ENCODE results near the gene SLC22A4. TPM values are rescaled to one million over a fixed set of nuclear protein-coding genes. Genes with fewer than 3 reads are reported as not detected.

SLC22A4 gene
- total RNA-seq, 4 donors from 2014 or later = 25.5 to 56.6 (median 37.3) TPM; not detected in 1

GRCh38 chr5:132386644-132387286 is 92.6 kb downstream of the SLC22A4 start:
- Histone ChIP-seq H3K9me3 (no peaks in the 10 kb centered on the region), H3K27ac (peak overlapping the region; percentile 47 to 90 (median 79)), H3K27me3 (no peaks in the 10 kb centered on the region), H3K4me1 (peaks cover 11 to 31% (median 17%) of the 10 kb centered on the region in 4 donors), H3K4me3 (no peak overlapping the region), H3K36me3 (peaks cover 0 to 4% (median 2%) of the 10 kb centered on the region in 3 donors)
- DNase-seq = peak; percentile 79 to 90 (median 82)
- TF ChIP-seq, protein P1, sequence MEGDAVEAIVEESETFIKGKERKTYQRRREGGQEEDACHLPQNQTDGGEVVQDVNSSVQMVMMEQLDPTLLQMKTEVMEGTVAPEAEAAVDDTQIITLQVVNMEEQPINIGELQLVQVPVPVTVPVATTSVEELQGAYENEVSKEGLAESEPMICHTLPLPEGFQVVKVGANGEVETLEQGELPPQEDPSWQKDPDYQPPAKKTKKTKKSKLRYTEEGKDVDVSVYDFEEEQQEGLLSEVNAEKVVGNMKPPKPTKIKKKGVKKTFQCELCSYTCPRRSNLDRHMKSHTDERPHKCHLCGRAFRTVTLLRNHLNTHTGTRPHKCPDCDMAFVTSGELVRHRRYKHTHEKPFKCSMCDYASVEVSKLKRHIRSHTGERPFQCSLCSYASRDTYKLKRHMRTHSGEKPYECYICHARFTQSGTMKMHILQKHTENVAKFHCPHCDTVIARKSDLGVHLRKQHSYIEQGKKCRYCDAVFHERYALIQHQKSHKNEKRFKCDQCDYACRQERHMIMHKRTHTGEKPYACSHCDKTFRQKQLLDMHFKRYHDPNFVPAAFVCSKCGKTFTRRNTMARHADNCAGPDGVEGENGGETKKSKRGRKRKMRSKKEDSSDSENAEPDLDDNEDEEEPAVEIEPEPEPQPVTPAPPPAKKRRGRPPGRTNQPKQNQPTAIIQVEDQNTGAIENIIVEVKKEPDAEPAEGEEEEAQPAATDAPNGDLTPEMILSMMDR (IDR thresholded peaks at IDR 0.05) = peak; percentile 75 to 93 (median 88)
- peak in 1 of 2 donors; percentile 25 for TF ChIP-seq POLR2A (IDR thresholded peaks at IDR 0.05)

DNA sequence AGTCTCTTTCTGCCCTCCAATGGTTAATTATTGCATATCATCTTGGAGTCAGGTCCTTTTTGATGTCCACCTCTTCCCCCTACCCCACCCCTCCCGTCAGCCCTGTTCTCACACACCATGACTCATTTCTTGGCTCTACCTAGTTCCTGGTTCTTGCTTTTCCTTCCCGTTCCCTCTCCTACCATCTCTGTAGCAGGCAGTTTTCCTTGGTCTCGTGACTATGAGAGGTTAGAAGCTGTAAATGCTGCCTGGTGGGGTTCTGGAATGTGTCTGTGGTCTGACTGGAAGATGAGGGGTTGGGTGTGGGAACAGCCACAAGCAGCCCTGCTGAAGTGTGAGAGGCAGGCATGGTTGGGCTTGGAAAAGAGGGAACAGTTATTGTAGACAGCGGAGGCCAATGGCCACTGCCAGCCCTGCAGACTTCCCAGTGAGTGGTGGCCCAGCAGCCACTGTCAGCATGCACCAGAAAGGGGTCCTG is 93.5 kb downstream of the SLC22A4 start:
- no peaks in the 10 kb centered on the region for H3K27me3 ChIP-seq
- peak overlapping the region; percentile 47 to 90 (median 79) for H3K27ac ChIP-seq
- H3K4me3 ChIP-seq = peak overlapping the region in 1 of 4 donors; percentile 13
- H3K4me1 ChIP-seq = peaks cover 11 to 31% (median 17%) of the 10 kb centered on the region in 4 donors
- TF ChIP-seq, protein P1 (IDR thresholded peaks at IDR 0.05) = no peak
- TF ChIP-seq POLR2A (IDR thresholded peaks at IDR 0.05) = no peak
- H3K36me3 ChIP-seq = peaks cover 0 to 7% (median 3%) of the 10 kb centered on the region in 3 donors
- DNase-seq = peak in 2 of 3 donors; percentile 61 to 80
- no peaks in the 10 kb centered on the region for H3K9me3 ChIP-seq

DNA sequence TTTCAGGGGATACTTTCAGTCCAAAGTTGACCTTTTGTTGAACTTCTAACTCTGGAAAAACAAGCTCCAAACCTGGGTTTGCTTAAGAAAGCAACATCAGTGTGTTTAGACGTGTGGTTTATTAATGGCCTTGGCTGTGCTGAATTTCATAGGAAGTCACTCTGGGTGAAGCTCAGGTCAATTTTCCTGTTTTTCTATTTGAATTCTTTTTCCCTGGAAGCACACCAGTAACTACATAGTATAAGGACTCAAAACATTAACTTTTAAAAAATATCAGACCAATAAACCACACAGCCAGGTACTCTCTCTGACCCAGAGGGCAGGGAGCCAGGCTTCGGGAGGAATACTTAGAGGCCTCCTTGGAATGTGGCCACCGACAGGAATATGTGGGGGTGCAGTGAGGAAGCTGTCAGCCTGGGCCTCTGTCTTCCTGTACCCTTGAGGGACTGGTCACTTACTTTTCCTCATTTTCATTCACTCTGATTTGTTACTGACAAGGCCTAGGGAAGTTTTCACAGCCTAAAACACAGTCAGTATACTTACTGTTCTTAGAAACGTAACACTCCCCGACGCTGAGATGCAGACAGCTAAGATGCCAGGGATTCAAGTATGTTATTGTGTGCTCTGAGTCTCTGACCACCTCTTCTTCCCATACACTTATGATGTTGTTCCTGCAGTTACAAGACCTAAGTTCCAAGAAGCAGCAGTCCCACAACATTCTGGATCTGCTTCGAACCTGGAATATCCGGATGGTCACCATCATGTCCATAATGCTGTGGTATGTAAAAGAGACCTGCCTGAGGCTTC is 94.3 kb downstream of the SLC22A4 start:
- peak in 1 of 3 donors; percentile 50 for DNase-seq
- H3K9me3 ChIP-seq = no peaks in the 10 kb centered on the region
- peaks cover 11 to 31% (median 17%) of the 10 kb centered on the region in 4 donors for H3K4me1 ChIP-seq
- H3K4me3 ChIP-seq = no peak overlapping the region
- TF ChIP-seq POLR2A (IDR thresholded peaks at IDR 0.05) = no peak
- TF ChIP-seq, protein P1 (IDR thresholded peaks at IDR 0.05) = no peak
- no peaks in the 10 kb centered on the region for H3K27me3 ChIP-seq
- H3K36me3 ChIP-seq = peaks cover 0 to 15% (median 0%) of the 10 kb centered on the region in 3 donors
- H3K27ac ChIP-seq = peak overlapping the region; percentile 47 to 90 (median 79)

GRCh38 chr5:132389051-132389331 is 94.8 kb downstream of the SLC22A4 start:
- Histone ChIP-seq H3K9me3 (no peaks in the 10 kb centered on the region), H3K4me1 (peaks cover 11 to 31% (median 17%) of the 10 kb centered on the region in 4 donors), H3K36me3 (peaks cover 0 to 20% (median 0%) of the 10 kb centered on the region in 3 donors), H3K4me3 (no peak overlapping the region), H3K27me3 (no peaks in the 10 kb centered on the region), H3K27ac (peak overlapping the region; percentile 35 to 90 (median 68))
- DNase-seq = no peak
- no peak for TF ChIP-seq POLR2A (IDR thresholded peaks at IDR 0.05)
- TF ChIP-seq, protein P1 (IDR thresholded peaks at IDR 0.05) = no peak

GRCh38 chr5:132389585-132390286 is 95.5 kb downstream of the SLC22A4 start:
- TF ChIP-seq, protein P1 (IDR thresholded peaks at IDR 0.05) = no peak
- TF ChIP-seq POLR2A (IDR thresholded peaks at IDR 0.05) = no peak
- Histone ChIP-seq H3K27ac (peak overlapping the region in 3 of 4 donors; percentile 35 to 90 (median 89)), H3K4me3 (no peak overlapping the region), H3K9me3 (no peaks in the 10 kb centered on the region), H3K4me1 (peaks cover 11 to 31% (median 17%) of the 10 kb centered on the region in 4 donors), H3K27me3 (no peaks in the 10 kb centered on the region), H3K36me3 (peaks cover 0 to 28% (median 0%) of the 10 kb centered on the region in 3 donors)
- DNase-seq = peak in 1 of 3 donors; percentile 76
